NB4 (cell line): Measurements from ENCODE around the gene NLRP3.
"Not testable (repeated sequence)": the region's sequence is repeated elsewhere in the genome, so short reads cannot be mapped to it uniquely, and the experiment has no call there.

ENCODE experiments used
- DNase-seq: peaks from one replicate; pipeline ENCODE4 v3.0.0; 2010; ENCODE audit warnings: low read depth
- H3K4me3 ChIP-seq: one replicate; pipeline ENCODE4 v1.5.1; 2011; ENCODE audit warnings: mild to moderate bottlenecking, low read depth, low read length, moderate library complexity
- MAX ChIP-seq: IDR thresholded peaks from 2 replicates; pipeline ENCODE4 v1.6.1; 2011; ENCODE audit warnings: low read depth, low read length
- MYC ChIP-seq: IDR thresholded peaks from 2 replicates; pipeline ENCODE4 v1.6.1; 2011; ENCODE audit warnings: low read depth, low read length
- POLR2A ChIP-seq: IDR thresholded peaks from 2 replicates; pipeline ENCODE4 v1.6.1; 2011; ENCODE audit warnings: mild to moderate bottlenecking; ENCODE audit not compliant: insufficient read length; ENCODE audit errors: extremely low read depth
- TF ChIP-seq, protein P1 (sequence below): IDR thresholded peaks from one replicate; pipeline ENCODE4 v1.5.1; 2012; ENCODE audit warnings: low read depth, low read length

Gene NLRP3

DNA sequence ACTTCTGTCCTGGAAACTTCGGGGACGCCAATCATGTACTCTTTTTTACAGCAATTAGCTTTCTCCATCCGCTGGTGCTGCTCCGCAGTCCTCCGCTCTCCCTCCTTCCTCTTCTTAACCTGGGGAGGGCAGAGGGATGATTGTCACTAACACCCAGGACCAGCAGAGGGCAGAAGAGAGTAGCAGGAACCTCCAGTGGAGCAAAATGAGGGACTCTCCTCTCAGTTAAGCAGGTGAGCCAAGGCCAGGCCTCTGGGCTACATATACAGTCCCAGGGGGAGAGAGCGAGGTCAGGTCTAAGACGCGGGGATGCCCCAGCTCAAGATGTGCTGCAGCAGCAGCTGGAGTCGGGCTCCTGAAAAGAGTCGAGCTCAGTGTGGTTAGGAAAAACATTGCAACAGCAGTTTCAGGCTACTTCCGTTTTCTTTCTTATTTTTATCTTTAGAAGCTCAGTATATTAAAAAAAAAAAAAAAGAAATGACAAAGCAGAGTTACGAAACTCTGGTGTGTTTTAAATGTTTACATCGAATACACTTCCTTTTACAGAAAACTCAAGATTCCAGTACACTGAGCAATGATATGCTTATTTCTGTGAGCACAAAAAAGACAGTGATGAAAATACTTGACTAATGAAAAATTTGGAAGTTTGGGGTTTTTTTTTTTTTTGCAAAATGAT is 25.7 kb upstream of the NLRP3 start:
- TF ChIP-seq MAX (peak; percentile 57), POLR2A (no peak), MYC (peak; percentile 53; the same call in 1 of the 2 replicates)
- TF ChIP-seq, protein P1, sequence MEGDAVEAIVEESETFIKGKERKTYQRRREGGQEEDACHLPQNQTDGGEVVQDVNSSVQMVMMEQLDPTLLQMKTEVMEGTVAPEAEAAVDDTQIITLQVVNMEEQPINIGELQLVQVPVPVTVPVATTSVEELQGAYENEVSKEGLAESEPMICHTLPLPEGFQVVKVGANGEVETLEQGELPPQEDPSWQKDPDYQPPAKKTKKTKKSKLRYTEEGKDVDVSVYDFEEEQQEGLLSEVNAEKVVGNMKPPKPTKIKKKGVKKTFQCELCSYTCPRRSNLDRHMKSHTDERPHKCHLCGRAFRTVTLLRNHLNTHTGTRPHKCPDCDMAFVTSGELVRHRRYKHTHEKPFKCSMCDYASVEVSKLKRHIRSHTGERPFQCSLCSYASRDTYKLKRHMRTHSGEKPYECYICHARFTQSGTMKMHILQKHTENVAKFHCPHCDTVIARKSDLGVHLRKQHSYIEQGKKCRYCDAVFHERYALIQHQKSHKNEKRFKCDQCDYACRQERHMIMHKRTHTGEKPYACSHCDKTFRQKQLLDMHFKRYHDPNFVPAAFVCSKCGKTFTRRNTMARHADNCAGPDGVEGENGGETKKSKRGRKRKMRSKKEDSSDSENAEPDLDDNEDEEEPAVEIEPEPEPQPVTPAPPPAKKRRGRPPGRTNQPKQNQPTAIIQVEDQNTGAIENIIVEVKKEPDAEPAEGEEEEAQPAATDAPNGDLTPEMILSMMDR, result peak; percentile 84
- DNase-seq, result peak; percentile 97
- H3K4me3 ChIP-seq, result no peak overlapping the region

DNA sequence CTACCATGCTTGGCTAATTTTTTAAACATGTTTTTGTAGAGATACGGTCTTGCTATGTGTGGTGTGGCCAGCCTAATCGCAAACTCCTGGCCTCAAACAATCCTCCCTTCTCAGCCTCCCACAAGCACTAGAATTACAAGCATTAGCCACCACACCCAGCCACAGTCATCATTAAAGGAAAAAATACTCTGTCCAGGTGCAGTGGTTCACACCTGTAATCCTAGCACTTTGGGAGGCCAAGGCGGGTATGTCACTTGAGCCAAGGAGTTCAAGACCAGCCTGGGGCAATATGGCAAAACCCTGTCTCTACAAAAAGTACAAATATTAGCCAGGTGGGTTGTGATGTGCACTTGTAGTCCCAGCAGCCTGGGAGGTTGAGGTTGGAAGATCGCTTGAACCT is 25.0 kb upstream of the NLRP3 start:
- H3K4me3 ChIP-seq, result no peak overlapping the region
- DNase-seq, result peak; percentile 20
- TF ChIP-seq, protein P1, result no peak
- no peak for TF ChIP-seq POLR2A
- no peak for TF ChIP-seq MYC
- TF ChIP-seq MAX, result no peak

- H3K4me3 ChIP-seq, result no peak overlapping the region
- TF ChIP-seq MAX, result no peak
- TF ChIP-seq MYC, result no peak
- TF ChIP-seq POLR2A, result no peak
- TF ChIP-seq, protein P1, result no peak
- DNase-seq, result no peak
These were observed 23.9 kb upstream of the NLRP3 start for GRCh38 chr1:247392088-247392487.

GRCh38 chr1:247395075-247395474 is 20.9 kb upstream of the NLRP3 start:
- not testable (repeated sequence) for DNase-seq, H3K4me3 ChIP-seq

GRCh38 chr1:247400685-247401084 is 15.3 kb upstream of the NLRP3 start:
- DNase-seq, result peak; percentile 41
- TF ChIP-seq MAX (0 out of 2 replicates have a peak, but pooled peaks have one; percentile 16), MYC (no peak)
- TF ChIP-seq, protein P1, result peak; percentile 37
- H3K4me3 ChIP-seq, result peak overlapping the region; percentile 22

DNA sequence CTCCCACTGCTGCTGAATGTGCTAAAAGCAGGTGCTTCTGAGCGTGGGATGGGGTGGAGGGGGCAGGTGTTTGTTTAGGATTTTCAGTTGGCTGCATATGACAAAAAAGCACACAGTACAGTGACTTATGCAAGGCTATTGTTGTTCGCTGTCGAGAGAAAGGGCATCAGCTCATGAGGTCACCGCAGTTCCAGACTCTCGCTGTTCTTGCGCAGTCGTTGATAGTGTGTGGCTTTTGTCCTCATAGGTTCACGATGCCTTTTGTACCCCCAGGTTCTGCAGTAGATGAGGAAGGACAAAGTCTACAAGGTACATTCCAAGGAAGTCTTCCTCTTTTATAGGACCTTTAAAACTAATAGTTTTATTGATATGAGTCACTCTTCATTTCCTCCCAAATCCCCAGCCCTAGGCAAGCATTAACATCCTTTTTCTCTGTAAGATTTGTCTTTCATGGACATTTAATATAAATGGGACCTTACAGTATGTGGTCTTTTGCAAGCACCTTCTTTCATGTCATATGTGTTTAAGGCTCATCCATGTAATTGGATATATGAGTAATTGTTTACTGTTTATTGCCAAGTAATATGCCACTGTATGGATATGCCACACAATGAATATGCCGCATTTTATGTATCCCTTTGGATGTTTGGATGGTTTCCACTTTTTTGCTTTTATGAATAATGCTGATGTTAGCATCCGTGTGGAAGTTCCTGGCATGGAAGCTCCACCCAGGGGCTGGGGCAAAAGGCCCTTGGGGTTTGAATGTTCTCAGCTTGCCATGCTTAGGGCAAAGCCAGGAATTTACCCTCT is 14.5 kb upstream of the NLRP3 start:
- peak overlapping the region; percentile 22 for H3K4me3 ChIP-seq
- peak; percentile 80 for DNase-seq
- TF ChIP-seq MYC (peak; percentile 16; the same call in 1 of the 2 replicates), POLR2A (no peak), MAX (no peak)
- TF ChIP-seq, protein P1, result no peak
